T-helper 2 cell (primary cell): ENCODE data around the gene CNPY4.

Source experiments
- DNase-seq, 5 experiments: peaks; one replicate each; pipeline versions ENCODE4 v3.0.0 to v3.0.0-alpha.2; 2012 to 2022
- total RNA-seq, 2 donors: gene quantifications; one replicate each; lab custom pipeline; 2026; lab: John Stamatoyannopoulos, UW

The CNPY4 gene, protein sequence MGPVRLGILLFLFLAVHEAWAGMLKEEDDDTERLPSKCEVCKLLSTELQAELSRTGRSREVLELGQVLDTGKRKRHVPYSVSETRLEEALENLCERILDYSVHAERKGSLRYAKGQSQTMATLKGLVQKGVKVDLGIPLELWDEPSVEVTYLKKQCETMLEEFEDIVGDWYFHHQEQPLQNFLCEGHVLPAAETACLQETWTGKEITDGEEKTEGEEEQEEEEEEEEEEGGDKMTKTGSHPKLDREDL
- total RNA-seq: 11.2 to 25.8 reads per million in 2 donors

DNA sequence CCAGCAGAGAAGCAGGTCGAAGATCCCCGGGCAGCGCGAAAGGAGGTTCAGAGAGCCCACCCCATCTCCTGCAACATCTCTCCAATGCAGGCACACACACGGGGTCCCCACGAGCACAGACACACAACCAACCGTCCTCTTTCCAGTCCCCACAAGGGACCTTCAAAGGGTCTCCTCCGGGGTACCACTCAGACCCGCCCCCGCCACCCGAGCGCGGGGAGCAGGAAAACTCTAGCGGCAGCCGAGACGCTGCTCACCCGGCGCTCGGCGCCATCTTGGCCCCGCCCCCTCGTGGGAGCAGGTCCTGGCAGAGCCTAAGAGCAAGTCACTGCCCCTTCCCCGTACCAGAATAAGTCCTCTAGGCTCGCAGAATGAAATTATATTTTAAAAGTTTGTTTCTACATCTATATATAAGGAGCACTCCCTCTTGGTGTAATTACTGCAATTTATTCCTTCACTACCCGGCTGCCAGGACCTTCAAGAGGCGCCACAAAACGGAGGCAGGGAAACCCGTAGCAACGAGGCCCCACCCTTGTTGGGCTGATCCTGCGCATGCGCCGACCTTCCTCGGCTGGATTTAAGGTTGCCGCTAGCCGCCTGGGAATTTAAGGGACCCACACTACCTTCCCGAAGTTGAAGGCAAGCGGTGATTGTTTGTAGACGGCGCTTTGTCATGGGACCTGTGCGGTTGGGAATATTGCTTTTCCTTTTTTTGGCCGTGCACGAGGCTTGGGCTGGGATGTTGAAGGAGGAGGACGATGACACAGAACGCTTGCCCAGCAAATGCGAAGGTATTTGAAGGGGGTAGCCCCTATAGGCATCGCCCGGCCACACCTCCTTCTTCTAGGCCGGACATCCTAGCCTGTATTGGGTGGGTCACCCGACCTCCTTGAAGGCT lies at the start of gene CNPY4, which contains the start of gene TAF6:
CNPY4 (plus strand) TSS at position 563 of the 898 bp plus-strand sequence; CDS start at position 674, 111 bp downstream.
TAF6 (minus strand) TSS at position 287 of the 898 bp plus-strand sequence. CDS start 5,149 bp downstream, outside the sequence.
- DNase-seq: peak; percentile 89 to 94 (median 92)

DNA sequence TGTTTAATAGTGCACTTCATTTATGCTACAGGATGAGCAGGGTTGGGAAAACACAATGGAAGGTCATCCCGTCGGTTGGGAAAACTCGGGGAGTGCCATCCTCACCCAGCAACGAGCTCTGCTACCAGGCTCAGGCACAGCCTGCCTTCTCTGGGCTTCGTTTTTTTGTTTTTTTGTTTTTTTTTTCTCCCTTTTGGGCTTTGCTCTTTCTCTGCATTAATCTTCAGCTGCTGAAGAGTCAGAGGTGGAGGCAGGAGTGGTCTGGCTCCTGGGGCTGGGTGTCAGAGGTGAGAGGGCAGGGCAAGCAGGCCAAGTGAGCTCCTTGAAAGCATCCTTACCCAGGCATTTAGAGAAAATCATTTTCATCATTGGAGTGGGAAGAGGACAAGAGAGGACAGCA lies 49.4 kb upstream of the CNPY4 start:
- DNase-seq: no peak

DNA sequence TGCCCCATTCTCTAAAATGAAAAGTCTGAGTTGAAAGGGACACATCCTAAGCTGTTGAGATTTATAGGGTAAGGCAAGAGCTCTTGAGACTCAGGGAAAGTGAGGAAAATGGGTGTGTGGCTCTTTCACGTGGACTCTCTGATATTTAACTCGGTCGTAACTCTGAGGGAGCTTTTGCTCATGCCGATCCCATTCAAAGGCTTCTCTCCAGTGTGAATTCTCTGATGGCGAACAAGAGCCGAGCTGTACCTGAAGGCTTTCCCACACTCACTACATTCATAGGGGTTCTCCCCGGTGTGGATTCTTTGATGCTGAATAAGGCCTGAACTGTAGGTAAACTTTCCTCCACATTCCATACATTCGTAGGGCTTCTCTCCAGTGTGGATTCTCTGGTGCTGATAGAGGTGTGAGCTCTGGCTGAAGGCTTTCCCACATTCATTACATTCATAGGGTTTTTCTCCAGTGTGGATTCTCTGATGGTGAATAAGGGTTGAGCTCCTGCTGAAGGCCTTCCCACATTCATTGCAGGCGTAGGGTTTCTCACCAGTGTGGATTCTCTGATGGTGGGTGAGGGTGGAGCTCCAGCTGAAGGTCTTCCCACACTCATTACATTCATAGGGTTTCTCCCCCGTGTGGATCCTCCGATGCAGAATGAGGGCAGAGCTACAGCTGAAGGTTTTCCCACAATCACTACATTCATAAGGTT lies 48.3 kb upstream of the CNPY4 start:
- no peak for DNase-seq

DNA sequence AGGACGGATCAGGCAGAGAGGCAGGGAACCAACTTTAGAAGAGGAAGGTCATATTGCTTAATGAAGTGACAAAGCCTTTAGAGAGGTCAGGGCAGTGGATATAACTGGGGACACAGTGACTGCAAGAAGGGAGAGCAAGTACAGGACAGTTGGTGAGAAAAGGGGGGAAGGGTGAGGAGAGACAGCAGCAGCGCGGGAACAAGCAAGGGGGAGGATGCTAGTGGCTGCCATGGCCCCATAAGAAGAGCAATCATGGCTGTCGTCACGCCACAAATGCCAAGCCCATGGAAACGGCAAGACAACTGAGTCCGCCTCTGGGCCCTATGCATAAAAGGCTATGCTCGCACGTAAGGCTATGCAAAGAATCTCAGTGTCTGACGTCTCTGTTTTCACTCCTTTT lies 47.0 kb upstream of the CNPY4 start:
- no peak for DNase-seq

DNA sequence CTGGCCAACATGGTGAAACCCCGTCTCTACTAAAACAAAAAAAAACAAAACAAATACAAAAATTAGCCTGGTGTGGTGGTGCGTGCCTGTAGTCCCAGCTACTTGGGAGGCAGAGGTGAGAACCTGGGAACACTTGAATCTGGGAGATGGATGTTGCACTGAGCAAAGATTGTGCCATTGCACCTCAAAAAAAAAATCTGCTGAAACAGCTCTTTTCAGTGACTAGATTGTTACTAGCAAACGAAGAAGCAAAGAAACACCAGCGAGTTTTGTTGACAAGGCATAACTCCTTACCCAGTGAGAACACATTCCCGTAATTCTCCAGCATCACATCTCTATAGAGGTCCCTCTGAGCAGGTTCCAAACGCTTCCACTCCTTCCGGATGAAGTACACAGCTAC lies 44.6 kb upstream of the CNPY4 start:
- DNase-seq: no peak

DNA sequence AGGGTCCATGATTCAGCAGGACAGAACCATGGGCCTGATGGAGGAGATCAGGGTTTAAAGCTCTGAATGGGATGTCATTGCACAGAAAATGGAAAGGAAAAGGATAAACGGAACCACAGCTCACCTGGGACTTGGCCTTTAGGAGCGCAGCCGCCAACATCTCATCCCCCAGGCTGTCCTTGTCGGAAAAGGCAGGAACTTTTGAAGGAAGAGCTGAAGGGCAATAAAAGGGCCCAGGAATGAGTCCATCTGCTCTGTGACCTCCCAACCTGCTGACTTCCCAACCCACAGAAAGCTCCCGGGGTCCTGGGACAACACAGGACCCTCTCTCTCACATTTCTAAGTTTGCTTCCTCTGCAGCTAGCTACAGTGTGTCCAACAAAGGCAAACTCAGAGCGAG lies 44.0 kb upstream of the CNPY4 start:
- no peak for DNase-seq

DNA sequence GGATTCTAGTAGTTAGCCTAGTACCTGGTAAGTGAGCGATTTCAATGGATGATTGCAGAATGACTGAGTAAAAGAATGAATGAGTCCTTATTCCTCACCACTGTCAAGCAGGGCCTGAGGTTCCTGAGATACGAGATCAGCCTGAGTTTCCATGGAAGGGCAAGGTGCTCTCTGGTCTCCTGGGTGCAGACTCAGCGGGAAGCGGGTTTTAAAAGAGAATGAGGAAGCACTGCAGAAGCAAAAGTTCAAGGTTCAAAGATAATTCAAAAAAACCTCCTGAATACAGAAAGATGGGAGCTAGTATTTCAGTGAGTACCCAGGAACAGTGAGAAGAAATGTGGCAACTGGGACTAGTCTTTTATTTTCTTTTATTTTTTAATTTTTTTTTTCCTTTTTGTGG lies 42.2 kb upstream of the CNPY4 start:
- DNase-seq: no peak

DNA sequence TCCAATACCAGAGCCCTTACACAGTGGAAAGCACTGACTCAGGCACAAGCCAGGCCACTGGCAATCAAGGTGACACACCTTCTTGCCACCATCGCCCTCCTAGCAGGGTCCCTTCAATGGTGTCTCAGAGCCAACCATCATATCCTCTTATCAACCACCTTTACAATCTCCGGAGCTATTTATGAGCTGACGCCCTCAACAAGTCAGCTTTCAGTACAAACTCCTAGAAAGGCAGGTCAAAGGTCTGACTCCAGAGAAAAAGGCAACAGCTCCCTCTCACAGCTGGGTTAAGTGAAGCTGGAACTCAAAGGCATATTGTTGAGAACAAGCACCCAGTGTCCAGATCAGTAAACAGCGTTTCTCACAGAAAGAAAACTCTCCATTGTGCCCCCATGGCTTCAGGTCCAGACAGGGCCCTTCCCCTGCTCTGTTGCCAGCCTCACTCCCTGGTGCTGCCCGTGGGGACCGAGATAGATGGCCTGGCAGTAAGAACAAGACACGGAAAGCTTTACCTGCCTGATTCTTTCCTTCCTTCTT lies 40.3 kb upstream of the CNPY4 start:
- DNase-seq: no peak

DNA sequence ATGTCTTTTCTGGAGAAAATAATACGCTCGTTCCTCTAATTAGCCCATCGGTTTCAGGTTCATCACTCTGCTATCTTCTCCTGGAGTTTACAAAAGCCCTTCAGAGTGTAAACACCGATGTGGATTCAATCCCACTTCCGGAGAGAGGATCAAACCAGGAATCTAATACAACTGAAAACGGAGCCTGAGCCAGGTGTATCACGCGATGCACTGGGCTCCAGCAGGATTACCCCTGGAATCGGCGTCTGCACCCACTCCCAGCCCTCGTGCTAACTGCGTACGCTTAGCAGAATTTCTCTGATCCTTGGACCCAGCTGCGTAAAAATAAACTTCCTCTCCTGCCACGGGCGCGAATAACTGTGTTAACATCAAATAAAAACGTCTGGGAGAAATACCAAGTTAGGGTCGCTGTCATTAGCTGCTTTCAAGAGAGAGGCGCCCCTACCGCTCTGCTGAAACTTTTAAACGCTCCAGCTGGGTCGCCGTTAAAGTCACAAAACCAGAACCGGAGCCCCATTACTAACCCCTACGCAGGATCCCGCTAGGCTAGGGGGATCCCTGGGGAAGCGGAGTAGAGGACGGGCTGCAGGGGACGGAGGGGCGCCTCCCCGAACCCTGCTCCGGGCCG lies 38.4 kb upstream of the CNPY4 start:
- no peak for DNase-seq

DNA sequence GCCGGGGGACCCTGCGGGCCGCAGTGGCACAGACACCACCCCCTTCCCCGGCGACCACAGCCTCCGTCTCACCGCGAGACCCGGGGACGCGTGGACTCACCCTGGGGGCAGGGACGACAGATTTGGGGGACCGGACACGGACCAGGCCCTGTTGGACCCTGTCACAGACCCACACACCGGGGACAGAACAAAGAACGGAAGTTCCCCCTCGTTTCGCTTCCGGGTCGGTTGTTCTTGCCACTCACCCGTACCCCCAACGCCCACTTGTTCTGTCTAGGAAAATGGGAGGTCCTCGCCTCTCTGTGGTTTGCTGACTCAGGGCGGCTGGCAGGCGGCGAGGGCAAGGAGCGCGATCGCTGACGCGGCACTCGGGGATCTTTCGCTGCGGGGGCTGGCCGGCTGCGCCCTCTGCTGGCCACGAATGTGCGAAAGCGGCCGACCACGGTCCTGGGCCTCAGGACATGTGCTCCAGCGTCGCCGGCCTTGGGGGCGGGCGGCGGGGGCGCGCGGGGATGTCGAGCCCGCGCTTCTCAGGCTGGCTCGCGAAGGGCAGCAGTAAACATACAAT lies 37.8 kb upstream of the CNPY4 start, which contains the start of gene ZNF3:
ZNF3 (minus strand) TSS at position 189 of the 568 bp plus-strand sequence. CDS start 4,366 bp downstream, outside the sequence.
- DNase-seq: peak; percentile 88 to 99 (median 95)

DNA sequence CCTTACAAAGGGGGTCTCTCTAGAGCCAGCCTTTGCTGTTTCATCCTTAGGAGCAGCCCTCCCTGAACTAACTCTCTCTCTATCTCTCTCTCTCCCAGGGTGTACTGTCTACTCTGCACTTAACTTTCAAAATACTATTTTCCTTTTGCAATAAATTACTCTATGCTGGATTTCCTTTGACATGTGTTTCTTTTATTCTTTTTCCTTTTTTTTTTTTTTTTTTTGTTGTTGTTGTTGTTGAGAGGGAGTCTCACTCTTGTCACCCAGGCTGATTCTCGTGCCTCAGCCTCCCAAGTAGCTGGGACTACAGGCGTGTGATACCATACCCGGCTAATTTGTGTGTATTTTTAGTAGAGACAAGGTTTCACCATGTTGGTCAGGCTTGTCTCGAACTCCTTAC lies 36.5 kb upstream of the CNPY4 start:
- DNase-seq: no peak

DNA sequence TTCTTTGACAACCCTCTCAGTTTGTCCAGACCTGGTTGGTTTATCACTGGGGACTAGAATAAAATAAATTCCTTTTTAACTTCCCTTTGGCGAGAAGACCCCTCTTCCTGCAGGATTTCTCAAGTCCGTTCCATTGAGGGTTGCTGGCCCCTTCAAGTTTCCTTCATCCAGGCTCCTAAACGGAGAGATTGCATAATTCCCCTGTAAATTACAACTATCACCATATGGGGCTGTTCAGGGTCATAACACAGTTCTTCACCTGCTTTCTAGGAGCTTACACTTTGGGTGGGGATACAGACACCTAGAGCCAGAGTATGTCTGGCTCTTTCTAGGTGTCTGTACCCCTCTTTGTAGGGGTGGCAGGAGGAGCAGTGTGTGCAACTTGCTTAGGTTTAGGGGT lies 33.9 kb upstream of the CNPY4 start:
- no peak for DNase-seq

DNA sequence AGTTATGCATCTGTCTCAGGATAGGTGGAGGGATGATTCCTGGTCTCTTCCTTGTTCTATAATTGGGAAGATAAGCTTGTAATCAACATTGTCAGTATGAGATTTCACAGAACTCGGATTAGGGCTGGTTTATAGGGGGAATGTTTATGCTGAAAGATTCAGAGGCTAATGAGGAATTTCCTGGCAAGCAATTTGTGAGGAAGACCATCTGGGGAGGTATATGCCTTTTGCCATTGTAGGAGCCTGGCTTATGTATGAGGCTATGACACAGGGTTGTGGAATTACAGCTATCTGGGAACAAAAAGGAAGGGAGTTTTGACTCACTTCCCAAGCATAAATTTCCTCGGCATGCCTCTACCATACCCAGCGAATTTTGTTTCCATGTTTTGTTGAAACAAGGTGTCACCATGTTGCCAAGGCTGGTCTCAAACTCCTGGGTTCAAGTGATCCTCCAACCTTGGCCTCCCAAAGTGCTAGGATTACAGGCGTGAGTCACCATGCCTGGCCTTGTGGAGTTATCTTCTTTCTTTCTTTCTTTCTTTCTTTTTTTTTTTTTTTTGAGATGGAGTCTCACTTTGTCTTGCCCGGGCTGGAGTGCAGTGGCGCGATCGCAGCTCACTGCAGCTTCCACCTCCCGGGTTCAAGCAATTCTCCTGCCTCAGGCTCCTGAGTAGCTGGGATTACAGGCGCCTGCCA lies 32.2 kb upstream of the CNPY4 start:
- DNase-seq: no peak

DNA sequence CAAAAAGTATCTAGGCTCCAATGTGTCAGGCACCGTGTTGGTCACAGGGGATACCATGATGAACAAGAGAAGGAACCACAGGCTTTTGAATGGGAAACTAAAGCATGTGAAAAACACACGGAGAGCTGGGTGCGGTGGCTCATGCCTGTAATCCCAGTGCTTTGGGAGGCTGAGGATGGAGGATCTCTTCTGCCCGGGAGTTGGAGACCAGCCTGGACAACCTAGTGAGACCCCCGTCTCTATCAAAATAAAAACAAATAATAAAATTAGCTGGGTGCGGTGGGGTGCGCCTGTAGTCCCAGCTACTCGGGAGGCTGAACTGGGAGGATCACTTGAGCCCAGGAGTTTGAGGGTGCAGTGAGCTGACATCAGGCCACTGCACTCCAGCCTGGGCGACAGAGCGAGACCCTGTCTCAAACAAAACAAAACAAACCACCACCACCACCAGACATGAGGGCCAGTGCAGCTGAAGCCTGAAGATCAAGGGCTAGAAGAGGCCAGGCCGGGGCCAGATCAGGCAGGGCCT lies 31.3 kb upstream of the CNPY4 start:
- no peak for DNase-seq

DNA sequence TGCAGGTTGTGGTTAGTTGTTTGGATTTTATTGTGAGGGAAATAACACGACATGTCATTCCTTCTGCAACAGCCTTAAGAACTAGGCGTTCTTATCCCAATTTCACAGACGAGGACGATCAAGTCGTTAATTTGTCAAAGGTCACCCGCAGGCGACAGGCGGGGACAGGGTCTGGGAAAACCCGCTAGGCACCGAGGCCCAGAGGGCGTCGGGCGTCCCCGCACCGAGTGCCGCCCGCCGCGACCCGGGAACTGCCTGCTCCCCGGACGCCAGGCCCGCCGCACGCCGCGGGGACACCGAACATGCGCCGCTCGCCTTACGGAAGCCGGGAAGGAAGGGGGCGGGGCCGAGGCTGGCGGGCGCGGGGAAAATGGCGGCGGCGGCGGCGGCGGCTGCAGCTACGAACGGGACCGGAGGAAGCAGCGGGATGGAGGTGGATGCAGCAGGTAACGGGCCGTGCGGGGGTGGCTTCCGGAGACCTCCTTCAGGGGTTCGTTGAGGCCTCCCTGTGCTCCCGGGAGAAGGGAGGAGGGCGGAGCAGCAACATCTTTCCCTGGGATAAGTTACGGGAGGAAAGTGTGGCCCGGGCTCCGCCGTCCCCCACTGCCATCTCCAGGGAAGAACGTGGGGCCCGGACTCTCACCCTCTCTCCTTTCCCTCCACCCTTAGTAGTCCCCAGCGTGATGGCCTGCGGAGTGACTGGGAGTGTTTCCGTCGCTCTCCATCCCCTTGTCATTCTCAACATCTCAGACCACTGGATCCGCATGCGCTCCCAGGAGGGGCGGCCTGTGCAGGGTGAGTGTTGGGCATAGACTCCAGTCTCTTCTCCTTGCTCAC lies 30.6 kb upstream of the CNPY4 start, which contains the start of gene COPS6:
COPS6 (plus strand) TSS at position 349 of the 837 bp plus-strand sequence; CDS start at position 371, 22 bp downstream.
- DNase-seq: peak; percentile 81 to 89 (median 82)

DNA sequence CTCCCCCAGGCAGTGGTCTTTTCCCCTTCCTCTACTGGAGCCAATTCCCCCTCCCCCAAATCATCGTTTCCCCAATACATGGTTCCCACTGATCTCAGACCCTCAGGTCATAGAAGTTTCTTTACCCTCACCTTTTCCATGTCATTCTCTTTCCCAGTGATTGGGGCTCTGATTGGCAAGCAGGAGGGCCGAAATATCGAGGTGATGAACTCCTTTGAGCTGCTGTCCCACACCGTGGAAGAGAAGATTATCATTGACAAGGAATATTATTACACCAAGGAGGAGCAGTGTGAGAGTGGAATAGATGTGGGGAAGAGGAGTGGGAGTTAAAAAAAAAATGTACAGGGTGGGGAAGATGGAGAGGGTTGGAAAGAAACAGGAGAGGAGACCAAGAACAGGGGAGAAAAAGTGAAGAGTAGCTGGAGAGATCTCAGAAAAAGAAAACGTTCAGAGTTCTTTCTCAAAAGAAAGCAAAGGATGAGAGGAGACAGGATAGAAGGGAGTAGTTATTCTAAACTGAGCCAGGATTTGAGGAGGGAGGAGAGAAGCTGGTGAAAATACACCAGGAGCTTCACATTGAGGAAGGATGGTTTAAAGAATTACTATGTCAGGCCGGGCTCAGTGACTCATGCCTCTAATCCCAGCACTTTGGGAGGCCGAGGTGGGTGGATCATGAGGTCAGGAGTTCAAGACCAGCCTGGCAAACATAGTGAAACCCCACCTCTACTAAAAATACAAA lies 29.8 kb upstream of the CNPY4 start:
- DNase-seq: no peak

DNA sequence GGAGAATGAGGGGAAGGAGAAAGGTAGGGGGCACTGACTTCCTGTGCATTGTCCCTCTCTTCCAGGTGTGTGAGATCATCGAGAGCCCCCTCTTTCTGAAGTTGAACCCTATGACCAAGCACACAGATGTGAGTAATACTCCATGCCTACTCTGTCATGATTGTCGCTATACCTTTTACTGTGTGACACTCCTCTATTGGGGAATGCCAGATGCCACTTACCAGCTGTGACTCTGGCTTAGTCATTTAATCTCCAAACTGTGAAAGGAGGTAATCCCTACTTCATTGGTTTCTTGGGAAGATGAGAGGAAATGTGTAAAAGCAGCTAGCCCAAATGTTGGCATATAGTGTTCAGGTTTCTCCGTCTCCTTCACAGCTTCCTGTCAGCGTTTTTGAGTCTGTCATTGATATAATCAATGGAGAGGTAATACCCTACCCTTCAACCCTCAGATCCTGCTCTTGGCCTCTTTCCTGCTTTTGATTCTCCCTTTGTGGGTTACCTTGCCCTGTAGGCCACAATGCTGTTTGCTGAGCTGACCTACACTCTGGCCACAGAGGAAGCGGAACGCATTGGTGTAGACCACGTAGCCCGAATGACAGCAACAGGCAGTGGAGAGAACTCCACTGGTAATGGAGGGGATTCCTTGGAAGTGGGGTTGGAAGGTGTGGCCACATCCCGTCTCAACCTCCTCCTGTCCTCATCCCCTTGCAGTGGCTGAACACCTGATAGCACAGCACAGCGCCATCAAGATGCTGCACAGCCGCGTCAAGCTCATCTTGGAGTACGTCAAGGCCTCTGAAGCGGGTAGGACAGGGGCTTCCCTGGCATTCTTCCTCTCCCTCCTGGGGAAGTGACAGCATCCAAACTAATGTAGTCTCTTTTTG lies 28.7 kb upstream of the CNPY4 start:
- DNase-seq: no peak
